Sigmoid colon (tissue), 4 donors: ENCODE measurements around the gene TEDC2.

Experiments
- CTCF ChIP-seq, 4 experiments: fragments of 450-650 bp in 3 of 4; fragments of 200-600 bp in 1 of 4; IDR thresholded peaks; one replicate each; pipeline ENCODE4 v1.5.1; 2016 to 2019; ENCODE audit warnings: antibody characterized with exemption in 4 of 4, mild to moderate bottlenecking in 3 of 4, moderate library complexity in 2 of 4
- EP300 ChIP-seq, 4 donors: sonication (generic); formaldehyde crosslinking; IDR thresholded peaks; one replicate each; pipeline ENCODE4 v1.6.1; 2017; ENCODE audit warnings: antibody characterized with exemption in 4 of 4
- POLR2A ChIP-seq, 2 donors: fragments of 450-650 bp; IDR thresholded peaks; one replicate each; pipeline ENCODE4 v1.6.1; 2016; ENCODE audit warnings: antibody characterized with exemption in 2 of 2, mild to moderate bottlenecking in 2 of 2, moderate library complexity in 2 of 2
- POLR2AphosphoS5 ChIP-seq, 4 donors: sonication (generic); formaldehyde crosslinking; IDR thresholded peaks; one replicate each; pipeline ENCODE4 v1.6.1; 2017; ENCODE audit warnings: antibody characterized with exemption in 4 of 4

GRCh38 chr16:2460916-2461315, 1.0 kb downstream of the TEDC2 start:
- TF ChIP-seq CTCF (IDR thresholded peaks at IDR 0.05) = no peak
- no peak for TF ChIP-seq POLR2AphosphoS5 (IDR thresholded peaks at IDR 0.05)
- no peak for TF ChIP-seq POLR2A (IDR thresholded peaks at IDR 0.05)
- TF ChIP-seq EP300 (IDR thresholded peaks at IDR 0.05) = no peak
